ENCODE data around the gene OLFML2A.
A peak's percentile ranks its signal among the peaks of the same experiment; 100 is the strongest.

Gene OLFML2A

GRCh38 chr9:124762633-124763032 lies 14.3 kb upstream of the OLFML2A start:
- TF ChIP-seq CTCF (IDR thresholded peaks at IDR 0.05; ENCODE audit: extremely low read depth, insufficient read depth, missing control alignments) = no peak
- DNase-seq (ENCODE audit: low spot score) = no peak
- in situ Hi-C loops (cut with MboI; ENCODE audit: low pct_unique_long_range_greater_than_20kb, low sequenced_read_pairs, unreplicated experiment) = loop anchor here (25.0 kb wide), 1 partner anchor 375 kb away; the partner anchor contains the start of gene SCAI

- peak; percentile 37 for TF ChIP-seq CTCF (IDR thresholded peaks at IDR 0.05; ENCODE audit: extremely low read depth, insufficient read depth, missing control alignments)
- DNase-seq (ENCODE audit: low spot score) = no peak
- in situ Hi-C loops (cut with MboI; ENCODE audit: low pct_unique_long_range_greater_than_20kb, low sequenced_read_pairs, unreplicated experiment) = loop anchor here (25.0 kb wide), 1 partner anchor 372 kb away; the partner anchor contains the start of gene SCAI
These were observed 12.0 kb upstream of the OLFML2A start for GRCh38 chr9:124764774-124765438.

- TF ChIP-seq CTCF (IDR thresholded peaks at IDR 0.05; ENCODE audit: extremely low read depth, insufficient read depth, missing control alignments) = no peak
- no peak for DNase-seq (ENCODE audit: low spot score)
- in situ Hi-C loops (cut with MboI; ENCODE audit: low pct_unique_long_range_greater_than_20kb, low sequenced_read_pairs, unreplicated experiment) = loop anchor here (25.0 kb wide), 1 partner anchor 372 kb away; the partner anchor contains the start of gene SCAI
These were observed 11.5 kb upstream of the OLFML2A start for GRCh38 chr9:124765439-124765835.

- in situ Hi-C loops (cut with MboI; ENCODE audit: low pct_unique_long_range_greater_than_20kb, low sequenced_read_pairs, unreplicated experiment) = loop anchor here (25.0 kb wide), 1 partner anchor 371 kb away; the partner anchor contains the start of gene SCAI
- no peak for TF ChIP-seq CTCF (IDR thresholded peaks at IDR 0.05; ENCODE audit: extremely low read depth, insufficient read depth, missing control alignments)
- no peak for DNase-seq (ENCODE audit: low spot score)
These were observed 10.6 kb upstream of the OLFML2A start for GRCh38 chr9:124766326-124766725.

GRCh38 chr9:124766815-124767554 lies 9.9 kb upstream of the OLFML2A start:
- in situ Hi-C loops (cut with MboI; ENCODE audit: low pct_unique_long_range_greater_than_20kb, low sequenced_read_pairs, unreplicated experiment) = loop anchor here (25.0 kb wide), 1 partner anchor 370 kb away; the partner anchor contains the start of gene SCAI
- peak; percentile 12 for TF ChIP-seq CTCF (IDR thresholded peaks at IDR 0.05; ENCODE audit: extremely low read depth, insufficient read depth, missing control alignments)
- no peak for DNase-seq (ENCODE audit: low spot score)

- in situ Hi-C loops (cut with MboI; ENCODE audit: low pct_unique_long_range_greater_than_20kb, low sequenced_read_pairs, unreplicated experiment) = loop anchor here (25.0 kb wide), 1 partner anchor 369 kb away; the partner anchor contains the start of gene SCAI
- no peak for TF ChIP-seq CTCF (IDR thresholded peaks at IDR 0.05; ENCODE audit: extremely low read depth, insufficient read depth, missing control alignments)
These were observed 9.1 kb upstream of the OLFML2A start for GRCh38 chr9:124767821-124768220.

More at GRCh38 chr9:124767821-124768220, 9.1 kb upstream of the OLFML2A start:
- DNase-seq (ENCODE audit: low spot score) = no peak

Measured in GM13977 (cell line).